Esophagus muscularis mucosa (tissue), 4 donors: Measurements from ENCODE around the gene DHRS7. TPM values are rescaled to one million over a fixed set of nuclear protein-coding genes. Genes with fewer than 3 reads are reported as not detected.

Experiments
- DNase-seq: peaks from one replicate; pipeline ENCODE4 v3.0.0-alpha.2; 2017; ENCODE audit errors: extremely low spot score
- H3K27ac ChIP-seq, 4 donors: fragments of 200-600 bp; sonication (generic); replicated peaks in 1 of 4; 1 replicate in 3 of 4; 2 replicates in 1 of 4; pipeline ENCODE4 v1.5.1; 2016 to 2019; ENCODE audit warnings: mild to moderate bottlenecking in 1 of 4
- H3K27me3 ChIP-seq, 4 donors: fragments of 200-600 bp; sonication (generic); one replicate each; pipeline versions ENCODE4 v1.5.1 to v1.6.0; 2016 to 2019
- H3K36me3 ChIP-seq, 4 donors: fragments of 200-600 bp; sonication (generic); one replicate each; pipeline ENCODE4 v1.5.1; 2016 to 2019
- H3K4me1 ChIP-seq, 4 donors: fragments of 200-600 bp; sonication (generic); one replicate each; pipeline ENCODE4 v1.5.1; 2016 to 2019
- H3K4me3 ChIP-seq, 4 donors: fragments of 200-600 bp; sonication (generic); 1 replicate in 2 of 4; 2 replicates in 2 of 4; pipeline ENCODE4 v1.5.1; 2016 to 2019; ENCODE audit warnings: mild to moderate bottlenecking in 4 of 4, moderate library complexity in 1 of 4
- H3K9me3 ChIP-seq, 4 donors: fragments of 200-600 bp; sonication (generic); 1 replicate in 3 of 4; 2 replicates in 1 of 4; pipeline ENCODE4 v1.5.1; 2016 to 2019
- CTCF ChIP-seq, 3 experiments: fragments of 200-600 bp in 2 of 3; fragments of 450-650 bp in 1 of 3; sonication (generic) in 2 of 3; IDR thresholded peaks; one replicate each; pipeline ENCODE4 v1.5.1; 2017 to 2019; ENCODE audit warnings: antibody characterized with exemption in 3 of 3, mild to moderate bottlenecking in 2 of 3, moderate library complexity in 1 of 3
- EP300 ChIP-seq: sonication (generic); formaldehyde crosslinking; IDR thresholded peaks from one replicate; pipeline ENCODE4 v1.6.1; 2017; ENCODE audit warnings: antibody characterized with exemption
- POLR2A ChIP-seq: fragments of 450-650 bp; IDR thresholded peaks from one replicate; pipeline ENCODE4 v1.6.1; 2017; ENCODE audit warnings: antibody characterized with exemption, moderate library complexity, mild to moderate bottlenecking, low read depth
- POLR2AphosphoS5 ChIP-seq, 2 donors: sonication (generic); formaldehyde crosslinking; IDR thresholded peaks; one replicate each; pipeline ENCODE4 v1.6.1; 2017; ENCODE audit warnings: antibody characterized with exemption in 2 of 2
- WGBS: methylation state at CpG from one replicate; pipeline ENCODE4 v1.1.5; 2018; 5-methylcytosine and 5-hydroxymethylcytosine counted together
- intact Hi-C: fragments of 100-400 bp; cut with DNase I; formaldehyde crosslinking; loops from one replicate; pipeline ENCODE4 v1.15.1; 2023
- total RNA-seq, 4 donors: library from RNA; depleted of rRNA; stranded (reverse); fragments of >200 nt; gene quantifications; one replicate each; pipeline versions ENCODE4 v1.1.0 to v1.2.1, GENCODE V29; 2016

DHRS7 gene
- total RNA-seq, 4 donors from 2014 or later: 46.1 to 70.5 (median 59.5) TPM

- no peak for TF ChIP-seq CTCF (IDR thresholded peaks at IDR 0.05)
- no peak for TF ChIP-seq POLR2A
- no peak for TF ChIP-seq EP300
- TF ChIP-seq POLR2AphosphoS5 (IDR thresholded peaks at IDR 0.05): no peak
- H3K36me3 ChIP-seq: no peaks in the 10 kb centered on the region
- DNase-seq: no peak
- no peaks in the 10 kb centered on the region for H3K9me3 ChIP-seq
- intact Hi-C loops: no loop called here
- H3K27ac ChIP-seq: no peak overlapping the region
- no peaks in the 10 kb centered on the region for H3K27me3 ChIP-seq
- 71% methylated on average over 6 of the region's 6 CpGs for WGBS
- H3K4me1 ChIP-seq: peaks cover 0 to 15% (median 0%) of the 10 kb centered on the region in 4 donors
- H3K4me3 ChIP-seq: no peak overlapping the region
These were observed 39.9 kb upstream of the DHRS7 start for GRCh38 chr14:60204843-60205774.

DNA sequence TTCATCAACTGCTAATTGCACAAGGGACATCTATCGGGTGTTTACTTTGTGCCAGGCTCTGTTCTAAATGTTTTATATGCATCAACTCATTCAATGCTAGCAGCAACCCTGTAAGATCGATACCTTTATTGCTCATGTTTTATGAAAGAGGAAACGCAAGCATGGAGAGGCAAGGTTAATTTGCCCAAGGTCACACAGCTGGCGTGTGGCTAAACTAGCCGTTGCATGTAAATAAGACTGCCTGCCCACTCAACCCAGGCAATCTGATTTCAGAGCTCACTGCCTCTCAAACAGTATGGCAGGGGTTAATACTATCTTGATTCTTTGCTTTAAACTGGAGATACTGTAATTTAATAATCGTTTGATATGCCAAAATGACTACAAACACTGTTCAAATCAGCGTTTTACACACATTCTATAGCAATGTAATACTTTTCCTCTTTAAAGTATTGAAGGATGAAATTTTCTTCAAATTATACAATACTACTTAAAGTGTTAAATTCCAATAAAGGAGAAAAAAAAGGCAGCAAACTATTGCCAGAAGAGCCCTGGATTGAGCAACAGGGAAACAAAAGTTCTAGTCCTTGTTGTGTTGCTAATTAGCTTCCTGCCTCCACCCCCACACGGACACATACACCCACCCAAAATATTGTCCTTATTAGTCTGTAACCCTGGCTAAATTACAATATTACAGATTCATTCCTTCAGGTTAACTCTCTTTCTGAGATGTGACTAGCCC, 39.1 kb upstream of the DHRS7 start:
- Histone ChIP-seq H3K4me1 (peaks cover 0 to 15% (median 0%) of the 10 kb centered on the region in 4 donors), H3K9me3 (peaks cover 0 to 7% (median 0%) of the 10 kb centered on the region in 4 donors), H3K27me3 (no peaks in the 10 kb centered on the region), H3K27ac (no peak overlapping the region), H3K4me3 (no peak overlapping the region), H3K36me3 (no peaks in the 10 kb centered on the region)
- no peak for DNase-seq
- TF ChIP-seq EP300: no peak
- no peak for TF ChIP-seq POLR2AphosphoS5 (IDR thresholded peaks at IDR 0.05)
- TF ChIP-seq CTCF (IDR thresholded peaks at IDR 0.05): no peak
- no peak for TF ChIP-seq POLR2A
- intact Hi-C loops: no loop called here
- 67% methylated on average over 8 of the region's 8 CpGs for WGBS

DNA sequence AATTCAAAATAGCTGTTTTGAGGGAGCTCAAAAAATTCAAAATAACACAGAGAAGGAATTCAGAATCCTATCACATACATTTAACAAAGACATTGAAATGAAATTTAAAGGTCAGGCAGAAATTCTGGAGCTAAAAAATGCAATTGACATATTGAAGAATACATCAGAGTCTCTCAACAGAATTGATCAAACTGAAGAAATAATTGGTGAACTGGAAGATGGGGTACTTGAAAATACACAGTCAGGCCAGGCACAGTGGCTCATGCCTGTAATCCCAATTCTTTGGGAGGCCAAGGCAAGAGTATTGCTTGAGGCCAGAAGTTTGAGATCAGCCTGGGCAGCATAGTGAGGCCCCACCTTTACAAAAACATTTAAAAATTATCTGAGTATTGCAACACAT, 34.1 kb upstream of the DHRS7 start:
- no peak for DNase-seq
- TF ChIP-seq EP300 (no peak), POLR2AphosphoS5 (IDR thresholded peaks at IDR 0.05) (no peak), POLR2A (no peak), CTCF (IDR thresholded peaks at IDR 0.05) (no peak)
- Histone ChIP-seq H3K27me3 (no peaks in the 10 kb centered on the region), H3K36me3 (no peaks in the 10 kb centered on the region), H3K9me3 (peaks cover 0 to 7% (median 2%) of the 10 kb centered on the region in 4 donors), H3K4me1 (peaks cover 0 to 6% (median 0%) of the 10 kb centered on the region in 4 donors), H3K4me3 (no peak overlapping the region), H3K27ac (no peak overlapping the region)
- intact Hi-C loops: loop anchor here (10.0 kb wide), 1 partner anchor 125 kb away; no protein-coding TSS in a partner anchor

DNA sequence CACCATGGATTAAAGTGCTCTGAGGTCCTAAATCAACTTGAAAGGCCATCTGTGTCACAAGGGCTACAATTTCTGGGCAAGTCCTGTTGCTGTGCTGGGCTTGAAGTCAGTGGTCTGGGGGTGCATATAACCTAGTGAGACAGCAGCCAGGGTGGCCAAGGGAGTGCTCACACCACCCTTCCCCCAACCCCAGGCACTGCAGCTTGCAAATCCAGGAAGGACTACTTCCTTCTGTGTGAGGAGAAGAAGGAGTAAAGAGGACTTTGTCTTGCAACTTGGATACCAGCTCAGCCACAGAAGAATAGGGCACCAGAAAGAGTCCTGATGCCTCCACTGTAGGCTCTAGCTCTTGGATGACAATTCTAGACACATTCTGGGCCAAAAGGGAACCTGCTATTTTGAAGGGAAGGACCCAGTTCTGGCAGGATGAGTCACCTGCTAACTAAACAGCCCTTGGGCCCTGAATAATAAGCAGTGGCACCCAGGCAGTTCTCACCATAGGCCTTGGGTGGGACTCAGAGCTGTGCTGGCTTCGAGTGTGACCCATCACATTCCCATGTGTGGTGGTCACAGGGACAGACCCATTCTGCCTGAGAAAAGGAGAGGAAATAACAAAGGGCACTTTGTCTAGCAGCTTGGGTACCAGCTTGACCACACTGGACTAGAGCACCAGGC, 32.6 kb upstream of the DHRS7 start:
- no peaks in the 10 kb centered on the region for H3K36me3 ChIP-seq
- no peak overlapping the region for H3K27ac ChIP-seq
- H3K4me3 ChIP-seq: no peak overlapping the region
- H3K9me3 ChIP-seq: peaks cover 0 to 7% (median 2%) of the 10 kb centered on the region in 4 donors
- no peak for TF ChIP-seq EP300
- no peak for TF ChIP-seq POLR2A
- TF ChIP-seq POLR2AphosphoS5 (IDR thresholded peaks at IDR 0.05): no peak
- no peaks in the 10 kb centered on the region for H3K27me3 ChIP-seq
- no peaks in the 10 kb centered on the region for H3K4me1 ChIP-seq
- 88% methylated on average over 1 of the region's 1 CpG for WGBS
- intact Hi-C loops: loop anchor here (10.0 kb wide), 1 partner anchor 127 kb away; no protein-coding TSS in a partner anchor
- DNase-seq: no peak
